HL-60/S4 (cell line): ENCODE results near the gene TYSND1.
"Not testable (repeated sequence)": the region's sequence is repeated elsewhere in the genome, so short reads cannot be mapped to it uniquely, and the experiment has no call there.

Source experiments
- in situ Hi-C: fragments of 300-500 bp; cut with MboI; formaldehyde crosslinking; loops from 2 replicates; pipeline ENCODE4 v1.14.3; 2022; ENCODE audit warnings: low sequenced_read_pairs

Gene TYSND1, protein sequence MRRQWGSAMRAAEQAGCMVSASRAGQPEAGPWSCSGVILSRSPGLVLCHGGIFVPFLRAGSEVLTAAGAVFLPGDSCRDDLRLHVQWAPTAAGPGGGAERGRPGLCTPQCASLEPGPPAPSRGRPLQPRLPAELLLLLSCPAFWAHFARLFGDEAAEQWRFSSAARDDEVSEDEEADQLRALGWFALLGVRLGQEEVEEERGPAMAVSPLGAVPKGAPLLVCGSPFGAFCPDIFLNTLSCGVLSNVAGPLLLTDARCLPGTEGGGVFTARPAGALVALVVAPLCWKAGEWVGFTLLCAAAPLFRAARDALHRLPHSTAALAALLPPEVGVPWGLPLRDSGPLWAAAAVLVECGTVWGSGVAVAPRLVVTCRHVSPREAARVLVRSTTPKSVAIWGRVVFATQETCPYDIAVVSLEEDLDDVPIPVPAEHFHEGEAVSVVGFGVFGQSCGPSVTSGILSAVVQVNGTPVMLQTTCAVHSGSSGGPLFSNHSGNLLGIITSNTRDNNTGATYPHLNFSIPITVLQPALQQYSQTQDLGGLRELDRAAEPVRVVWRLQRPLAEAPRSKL

DNA sequence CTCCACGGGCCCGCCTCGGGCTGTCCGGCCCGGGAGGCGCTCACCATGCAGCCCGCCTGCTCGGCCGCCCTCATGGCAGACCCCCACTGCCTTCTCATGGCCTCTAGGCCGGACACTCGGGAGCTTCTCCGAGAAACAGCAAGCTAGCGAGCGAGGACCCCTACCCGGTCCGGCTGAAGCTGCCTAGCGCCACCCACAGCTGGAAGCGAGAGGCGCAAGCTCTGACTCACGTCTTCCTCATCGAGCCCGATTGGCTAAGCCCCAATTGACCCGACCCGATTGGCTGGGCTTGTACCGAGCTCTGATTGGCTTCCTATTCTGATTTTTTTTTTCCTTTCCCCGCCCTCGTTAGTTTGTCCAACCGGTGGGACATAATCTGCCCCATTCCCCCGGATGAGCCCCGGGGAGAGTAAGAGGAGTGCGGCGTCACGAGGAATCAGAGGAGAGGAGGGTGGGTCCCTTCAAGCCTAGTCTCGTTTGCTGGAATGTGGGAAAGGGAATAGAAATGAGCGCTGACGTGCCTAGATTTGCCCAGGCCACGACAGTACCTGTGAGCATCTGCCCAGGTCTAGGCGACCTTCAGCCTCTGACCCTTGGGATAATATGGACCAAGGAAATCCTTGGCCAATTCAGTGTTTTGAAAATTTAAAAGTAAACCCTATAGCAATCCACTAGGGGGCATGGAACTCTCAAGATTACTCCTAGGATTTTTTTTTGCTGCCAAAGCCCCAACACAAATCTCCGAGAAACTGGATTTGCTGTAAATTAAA lies at the start of gene TYSND1:
TYSND1 (minus strand) TSS at position 212 of the 770 bp plus-strand sequence; CDS start at position 98, 114 bp downstream.
- in situ Hi-C loops, result no loop called here

DNA sequence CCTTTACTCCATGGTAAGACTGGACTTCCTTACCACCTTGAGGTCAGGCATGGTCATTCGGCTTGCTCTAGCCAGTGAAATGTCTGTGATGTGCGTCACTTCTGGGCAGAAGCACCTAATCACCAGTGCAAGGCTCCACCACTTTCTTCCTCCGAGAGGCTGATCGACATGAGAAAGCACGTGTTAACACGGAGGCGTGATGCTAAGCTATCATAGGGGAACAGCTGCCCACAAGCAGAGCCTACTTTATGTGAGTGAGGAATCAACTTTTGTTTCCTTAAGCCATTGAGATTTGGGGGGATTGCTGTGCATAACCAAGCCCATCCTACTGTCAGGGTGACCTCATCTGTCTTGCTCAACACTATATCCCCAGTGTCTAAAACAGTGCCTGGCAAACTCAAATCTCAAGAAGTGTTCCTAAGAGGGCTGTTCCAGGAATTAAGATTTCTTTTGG lies 46.9 kb upstream of the TYSND1 start:
- in situ Hi-C loops, result no loop called here

DNA sequence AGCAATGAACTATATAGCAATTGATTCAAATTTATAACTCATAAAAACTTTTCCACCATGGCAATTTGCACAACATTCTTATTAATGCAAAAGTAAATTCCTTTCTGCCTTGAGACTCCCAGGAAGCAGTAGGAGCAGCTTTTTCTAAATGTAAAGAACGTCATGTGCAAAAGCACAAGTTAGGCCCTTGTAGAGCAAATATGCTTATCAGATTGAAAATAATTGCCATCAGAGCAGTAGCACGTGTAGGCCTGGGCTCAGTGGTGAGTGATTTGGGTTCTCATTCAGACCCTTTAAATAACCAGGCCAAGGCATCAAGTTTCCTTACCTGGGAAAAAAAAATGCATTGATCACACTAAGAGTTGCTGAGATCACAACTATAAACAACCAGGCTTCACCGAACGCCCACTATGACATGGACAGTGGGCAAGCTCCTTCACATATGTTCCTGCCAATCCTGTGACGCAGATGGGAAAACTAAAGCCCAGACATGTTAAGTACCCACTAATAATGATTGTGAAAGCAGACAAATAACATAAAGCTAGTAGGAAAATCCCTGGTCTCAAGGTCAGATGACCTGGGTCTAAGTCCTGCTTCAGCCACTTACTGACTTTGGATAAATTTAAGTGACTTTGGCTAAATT lies 45.9 kb upstream of the TYSND1 start:
- in situ Hi-C loops, result no loop called here

DNA sequence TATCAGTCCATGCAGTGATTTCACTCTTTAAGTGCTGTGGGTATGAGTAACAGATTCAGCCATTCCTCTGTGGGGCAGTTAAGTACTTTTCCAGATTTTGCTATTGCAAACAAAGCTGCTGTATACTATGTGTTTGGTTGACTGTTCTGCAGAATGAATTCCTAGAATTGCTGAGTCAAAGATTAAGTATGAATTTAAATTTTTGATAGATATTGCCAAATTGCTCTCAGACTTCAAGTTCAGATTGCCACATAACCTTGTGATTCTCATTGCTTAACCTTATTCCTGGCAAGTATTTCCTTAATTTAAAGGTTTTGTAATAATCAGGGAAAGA lies 45.4 kb upstream of the TYSND1 start:
- in situ Hi-C loops, result no loop called here

DNA sequence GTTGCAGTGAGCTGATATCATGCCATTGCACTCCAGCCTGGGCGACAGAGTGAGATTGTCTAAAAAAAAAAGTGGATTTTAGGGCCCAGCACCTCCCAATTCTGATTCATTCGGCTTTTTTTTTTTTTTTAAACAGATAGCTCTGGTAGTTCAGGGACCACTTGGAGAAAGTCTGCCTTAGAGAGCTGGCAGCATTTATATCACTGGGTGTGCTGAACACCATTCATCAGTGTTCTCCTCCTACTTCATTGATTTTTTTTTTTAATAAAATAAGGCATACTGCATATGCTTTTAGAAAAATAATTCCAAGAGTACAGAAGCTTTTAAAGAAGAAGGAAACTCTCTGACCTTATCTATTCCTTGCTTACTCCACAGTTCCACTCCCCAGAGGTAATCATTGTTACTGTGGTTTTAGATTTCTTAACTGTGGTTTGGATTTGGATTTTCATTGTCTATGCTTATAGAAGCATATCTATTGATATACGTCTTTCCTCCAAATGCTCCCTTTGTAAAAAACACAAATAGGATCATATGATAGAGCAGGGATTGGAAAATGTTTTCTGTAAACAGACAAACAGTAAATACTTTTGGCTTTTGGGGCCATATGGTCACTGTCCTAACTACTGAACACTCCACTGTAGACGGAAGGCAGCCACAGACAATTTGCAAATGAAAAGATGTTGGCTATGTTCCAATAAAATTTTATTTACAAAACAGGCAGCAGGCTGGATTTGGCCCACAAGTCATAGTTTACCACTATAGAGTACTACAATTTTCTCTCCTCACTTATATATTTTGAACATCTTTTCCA lies 44.9 kb upstream of the TYSND1 start:
- in situ Hi-C loops, result no loop called here

DNA sequence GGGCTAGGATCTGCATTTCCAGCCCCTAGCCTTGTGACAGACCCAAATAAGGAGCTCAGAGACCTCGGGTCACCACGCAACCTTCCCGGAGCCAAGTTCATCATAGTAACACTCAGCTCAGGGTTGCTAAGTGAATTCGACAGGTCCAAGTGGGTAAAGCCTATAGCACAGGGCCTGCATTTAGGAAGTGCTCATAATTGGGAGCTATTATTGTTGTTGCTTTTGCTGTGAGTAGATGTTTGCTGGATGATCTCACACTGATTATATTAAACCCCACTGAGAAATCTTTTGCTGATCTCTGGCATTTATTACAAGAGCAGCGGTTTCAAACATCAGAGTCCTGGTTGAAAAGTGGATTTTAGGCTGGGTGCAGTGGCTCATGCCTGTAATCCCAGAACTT lies 44.1 kb upstream of the TYSND1 start:
- in situ Hi-C loops, result no loop called here

DNA sequence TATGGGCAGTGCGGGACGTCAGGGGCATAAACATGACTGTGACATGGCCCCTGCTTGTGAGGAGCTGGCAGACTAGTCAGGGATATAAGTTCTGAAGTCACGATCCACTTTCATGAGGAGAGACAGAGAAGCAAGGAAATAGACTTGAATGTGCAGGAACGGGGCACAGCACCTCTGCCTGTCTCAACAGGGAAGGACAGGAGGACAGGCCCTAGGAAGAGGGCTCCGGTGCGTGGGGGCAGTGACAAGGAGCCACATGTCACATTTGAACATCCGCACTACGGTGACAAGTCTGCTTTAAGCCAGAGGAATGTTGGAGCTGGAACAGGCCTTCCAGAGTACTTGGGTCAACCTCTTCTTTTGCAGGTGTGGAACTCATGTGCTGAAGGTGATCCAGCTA lies 43.6 kb upstream of the TYSND1 start:
- in situ Hi-C loops, result no loop called here

DNA sequence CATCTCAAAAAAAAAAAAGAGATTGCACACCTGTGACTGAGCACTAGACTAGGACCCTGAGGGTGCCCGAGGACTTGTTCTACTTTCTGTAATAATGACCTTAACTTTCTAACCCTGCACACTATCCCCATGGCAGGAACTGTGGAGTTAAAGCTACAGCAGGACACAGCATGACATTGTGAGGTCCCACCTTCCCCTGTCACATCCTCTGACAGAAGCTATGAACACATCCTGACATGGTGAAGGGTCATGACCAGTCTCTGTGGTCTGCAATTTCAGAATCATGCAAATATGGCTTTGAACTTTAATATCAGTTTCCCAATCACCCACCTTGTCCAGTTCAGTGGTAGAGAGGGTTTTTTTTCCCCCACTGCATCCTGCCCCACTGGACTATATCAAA lies 42.3 kb upstream of the TYSND1 start:
- in situ Hi-C loops, result no loop called here

DNA sequence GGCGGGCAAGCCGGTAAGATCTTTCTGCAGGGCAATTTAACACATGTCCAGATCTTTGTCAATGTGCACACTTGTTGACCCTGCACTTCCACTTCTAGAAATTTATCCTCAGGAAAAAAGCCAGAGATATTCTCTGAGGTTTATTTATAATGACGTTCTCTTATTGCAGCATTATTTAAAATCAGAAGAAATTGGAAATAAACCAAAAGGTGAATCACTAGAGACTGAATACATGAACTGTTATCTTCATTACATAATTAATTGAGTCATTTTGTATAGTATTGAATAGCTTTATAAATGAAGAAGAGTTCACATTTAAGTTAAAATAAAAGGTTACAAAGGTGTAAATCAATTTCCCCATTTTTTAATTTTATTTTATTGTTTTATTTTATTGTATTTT lies 40.1 kb upstream of the TYSND1 start:
- in situ Hi-C loops, result no loop called here

DNA sequence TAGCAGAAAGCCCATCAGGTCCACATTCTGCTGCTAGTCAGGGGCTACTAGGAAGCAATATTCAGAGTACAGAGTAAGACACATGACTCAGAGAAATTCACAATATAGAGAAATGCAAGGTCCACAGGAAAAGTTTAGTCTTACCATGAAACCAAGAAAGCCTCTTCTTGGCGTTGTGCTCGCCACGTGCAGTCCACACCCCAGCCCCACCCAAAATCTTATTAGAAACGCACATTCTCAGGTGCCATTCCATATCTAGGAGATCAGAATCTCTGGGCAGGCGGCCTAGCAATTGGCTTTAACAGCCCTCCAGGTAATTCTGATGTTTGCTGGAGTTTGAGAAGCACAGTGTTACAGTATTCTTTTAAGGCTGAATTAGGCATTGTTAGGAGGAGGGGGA lies 39.6 kb upstream of the TYSND1 start:
- in situ Hi-C loops, result no loop called here

DNA sequence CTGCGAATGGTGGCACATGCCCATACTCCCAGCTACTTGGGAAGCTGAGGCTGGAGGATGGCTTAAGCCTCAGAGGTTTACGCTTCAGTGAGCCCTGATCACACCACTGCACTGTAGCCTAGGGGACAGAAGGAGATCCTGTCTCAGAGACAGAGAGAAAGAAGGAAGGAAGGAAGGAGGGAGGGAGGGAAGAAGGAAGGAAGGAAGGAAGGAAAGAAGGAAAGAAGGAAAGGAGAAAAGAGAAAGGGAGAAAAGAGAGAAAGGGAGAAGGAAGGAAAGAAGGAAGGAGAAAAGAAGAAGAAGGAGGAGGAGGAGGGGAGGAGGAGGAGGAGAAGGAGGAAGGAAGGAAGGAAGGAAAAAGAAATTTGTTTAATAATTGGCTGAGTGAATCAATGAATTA lies 36.8 kb upstream of the TYSND1 start:
- in situ Hi-C loops, result no loop called here

DNA sequence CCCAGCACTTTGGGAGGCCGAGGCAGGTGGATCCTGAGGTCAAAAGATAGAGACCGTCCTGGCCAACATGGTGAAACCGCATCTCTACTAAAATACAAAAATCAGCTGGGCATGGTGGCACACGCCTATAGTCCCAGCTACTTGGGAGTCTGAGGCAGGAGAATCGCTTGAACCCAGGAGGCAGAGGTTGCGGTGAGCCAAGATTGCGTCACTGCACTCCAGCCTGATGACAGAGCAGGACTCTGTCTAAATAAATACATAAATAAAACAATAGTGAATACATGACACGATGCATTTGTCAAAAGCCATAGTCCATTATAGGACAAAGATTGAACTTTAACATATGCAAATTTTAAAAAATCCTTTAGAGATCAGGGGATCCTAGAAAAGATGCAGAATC lies 32.7 kb upstream of the TYSND1 start:
- in situ Hi-C loops, result not testable (repeated sequence)

DNA sequence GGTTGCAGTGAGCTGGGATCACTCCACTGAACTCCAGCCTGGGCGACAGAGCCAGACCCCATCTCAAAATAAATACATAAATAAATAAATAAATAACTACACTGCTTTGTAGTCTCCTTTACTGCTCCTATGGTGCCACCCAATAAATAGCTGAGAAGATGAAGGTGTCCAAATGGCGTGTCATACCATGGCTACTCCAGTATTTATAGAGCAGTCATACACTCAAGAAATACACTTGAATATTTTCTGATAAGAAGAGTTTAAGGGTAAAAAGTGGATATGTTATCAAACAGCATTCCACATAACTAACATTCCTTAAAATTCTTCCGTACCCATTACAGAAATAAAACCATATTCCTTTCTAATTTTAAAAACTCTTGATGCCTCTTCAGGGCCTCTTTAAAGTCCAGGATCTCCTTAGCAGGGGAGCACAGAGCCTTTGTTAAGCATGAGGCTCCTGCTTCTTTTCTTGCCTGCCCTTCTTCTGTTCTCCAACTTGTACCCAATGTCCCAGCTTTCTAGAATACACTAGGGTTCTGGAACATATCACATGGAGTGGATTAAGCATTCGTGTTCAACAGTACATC lies 31.7 kb upstream of the TYSND1 start:
- in situ Hi-C loops, result no loop called here

DNA sequence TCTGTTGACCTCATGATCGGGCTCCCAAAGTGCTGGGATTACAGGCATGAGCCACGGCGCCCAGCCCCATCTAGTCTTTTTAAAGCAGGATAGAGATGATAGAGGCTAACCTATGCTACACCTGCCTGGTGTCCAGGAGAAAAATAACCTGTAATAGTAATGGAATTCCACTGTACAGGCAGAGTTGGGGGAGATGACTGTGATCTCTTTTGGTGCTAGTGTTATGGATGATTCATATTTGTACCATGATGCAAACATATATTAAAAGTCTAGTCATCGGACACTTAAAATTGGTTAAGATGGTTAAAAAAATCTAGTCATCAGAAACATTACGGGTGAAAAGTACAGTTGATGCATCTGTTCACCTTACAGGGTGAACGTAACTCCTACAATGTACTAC lies 29.9 kb upstream of the TYSND1 start:
- in situ Hi-C loops, result no loop called here

DNA sequence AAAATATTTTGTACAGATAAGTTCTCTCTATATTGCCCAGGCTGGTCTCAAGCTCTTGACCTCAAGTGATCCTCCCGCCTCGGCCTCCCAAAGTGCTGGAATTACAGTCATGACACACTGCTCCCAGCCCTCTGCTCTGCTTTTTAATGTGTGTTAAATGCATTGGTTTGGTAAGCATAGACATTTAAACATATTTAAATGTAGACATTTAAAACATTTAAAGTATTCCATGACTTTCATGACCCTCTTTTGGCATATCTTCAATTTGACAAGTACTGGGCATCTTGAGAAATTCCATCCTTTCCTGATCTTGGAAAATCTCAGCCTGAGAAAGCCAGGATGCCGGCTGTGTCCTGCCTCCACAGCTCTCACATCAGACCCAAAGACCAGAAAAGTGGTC lies 29.0 kb upstream of the TYSND1 start:
- in situ Hi-C loops, result no loop called here

DNA sequence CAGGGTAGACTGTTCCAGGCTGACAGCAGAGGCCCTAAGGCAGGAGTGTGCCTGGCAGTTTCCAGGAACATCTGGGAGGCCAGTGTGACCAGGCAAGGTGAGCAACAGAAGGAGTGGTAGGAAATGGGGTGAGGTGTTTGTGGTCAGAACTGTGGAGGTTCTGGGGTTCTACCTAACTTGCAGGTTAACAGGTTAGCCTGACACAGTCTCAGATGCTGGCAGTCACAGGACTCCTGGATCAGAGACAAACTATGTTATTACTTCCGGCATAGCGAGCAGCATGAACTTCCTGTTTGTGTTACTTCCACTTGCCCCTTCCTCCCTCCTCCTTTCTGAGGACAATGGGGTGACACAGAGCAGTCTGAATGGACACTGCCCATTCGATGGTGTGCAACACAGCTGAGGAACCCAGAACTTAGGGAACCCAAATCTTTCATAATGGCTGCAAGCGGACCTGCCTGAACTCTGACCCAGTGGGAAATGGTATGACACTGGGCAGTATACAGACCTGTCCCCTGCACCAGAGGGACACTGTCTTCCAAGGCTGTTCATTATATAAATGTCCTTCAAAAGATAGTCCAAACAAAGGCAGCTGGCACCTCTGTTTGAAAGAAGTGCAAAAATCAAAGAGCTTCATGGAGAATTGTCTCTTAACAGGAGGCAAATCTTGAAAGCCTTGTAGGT lies 27.7 kb upstream of the TYSND1 start:
- in situ Hi-C loops, result no loop called here

DNA sequence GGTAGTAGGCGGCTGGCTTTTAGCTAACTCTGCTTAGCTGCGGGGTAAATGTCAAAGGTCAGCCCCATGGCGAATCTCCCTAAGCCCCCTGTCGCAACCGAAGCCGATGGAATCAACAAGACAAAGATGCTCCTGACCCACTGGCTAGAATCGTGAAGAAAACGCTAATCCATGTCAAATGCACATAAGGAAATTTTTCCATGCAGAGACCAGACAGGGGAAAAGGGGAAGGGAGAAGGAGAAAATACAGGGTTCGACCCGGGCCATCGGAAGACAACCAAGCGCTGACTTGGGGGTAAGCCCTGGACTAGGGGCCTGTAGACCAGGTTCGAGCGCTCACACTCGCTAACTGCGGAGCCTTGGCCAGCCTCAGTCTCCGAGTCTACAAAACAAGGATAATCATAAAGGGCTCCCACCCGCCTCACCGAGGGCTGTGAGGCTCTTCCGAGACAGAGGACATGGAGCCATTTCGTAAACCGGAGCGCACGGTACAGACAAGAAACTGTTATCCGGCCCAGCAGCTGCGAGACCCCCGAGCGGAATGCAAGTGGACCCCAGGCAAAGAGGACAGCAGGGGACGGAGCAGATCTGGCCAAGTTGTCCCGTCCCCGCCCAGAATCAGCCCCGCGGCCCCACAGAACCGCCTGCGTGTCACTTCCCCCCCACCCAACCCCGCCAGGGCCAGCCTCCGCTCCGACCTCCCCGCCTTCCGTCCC lies 23.3 kb upstream of the TYSND1 start:
- in situ Hi-C loops, result no loop called here

DNA sequence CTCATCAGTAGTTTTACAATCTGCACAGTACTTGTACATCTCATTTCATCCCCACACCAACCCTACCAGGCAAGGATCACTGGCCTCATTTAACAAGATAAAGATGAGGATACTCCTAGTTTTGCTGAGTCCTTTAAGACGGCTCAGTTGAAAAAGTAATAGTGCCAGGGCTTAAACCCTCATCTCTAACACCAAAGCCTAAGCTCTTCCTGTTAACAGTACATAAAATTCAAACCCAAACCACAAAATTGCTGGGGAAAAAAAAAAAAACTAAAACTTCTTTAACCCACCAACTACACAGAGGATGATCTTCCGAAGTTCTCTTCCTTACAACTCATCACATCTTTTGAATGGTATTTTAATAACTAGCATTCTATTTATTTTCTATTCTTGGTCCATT lies 22.5 kb upstream of the TYSND1 start:
- in situ Hi-C loops, result no loop called here

DNA sequence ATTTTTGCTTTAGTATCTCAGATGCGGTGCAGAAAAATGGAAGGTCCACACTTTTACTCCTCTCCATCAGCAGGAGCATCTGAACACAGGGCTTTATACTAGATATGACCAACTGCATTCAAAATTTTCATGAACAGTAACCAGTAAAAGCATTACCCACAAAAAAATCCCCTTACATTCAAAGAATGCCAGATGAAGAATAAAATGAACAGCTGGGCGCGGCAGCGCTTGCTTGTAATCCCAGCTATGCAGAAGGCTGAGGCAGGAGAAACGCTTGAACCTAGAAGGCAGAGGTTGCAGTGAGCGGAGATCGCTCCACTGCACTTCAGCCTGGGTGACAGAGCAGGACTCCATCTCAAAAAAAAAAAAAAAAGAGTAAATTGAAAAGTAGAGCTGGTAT lies 20.7 kb upstream of the TYSND1 start:
- in situ Hi-C loops, result no loop called here
